ENCODE data around the gene COX4I2. TPM values are rescaled to one million over a fixed set of nuclear protein-coding genes. Genes with fewer than 3 reads are reported as not detected.
A peak's percentile ranks its signal among the peaks of the same experiment; 100 is the strongest.

Gene COX4I2
- total and polyA plus RNA-seq, 8 donors = 0.28 to 7.8 (median 0.79) TPM; not detected in 1

GRCh38 chr20:31653561-31653960 is 15.8 kb downstream of the COX4I2 start:
- WGBS, 2 donors = 44 to 49% methylated on average over 5 of the region's 5 CpGs
- no peak for ATAC-seq

GRCh38 chr20:31654534-31654933 is 16.8 kb downstream of the COX4I2 start:
- no peak for FAIRE-seq
- WGBS, 2 donors = 51 to 66% methylated on average over 5 of the region's 5 CpGs
- no peaks in the 10 kb centered on the region for H3K4me1 ChIP-seq

More at GRCh38 chr20:31653561-31653960, 15.8 kb downstream of the COX4I2 start:
- no peak overlapping the region for H3K4me3 ChIP-seq
- no peaks in the 10 kb centered on the region for H3K4me1 ChIP-seq
- no peak for DNase-seq
- FAIRE-seq = no peak
- no peaks in the 10 kb centered on the region for H3K27me3 ChIP-seq
- intact Hi-C loops (cut with DNase I) = loop anchor here in 1 of 3 donors (10.0 kb wide), 1 partner anchor 861 kb away; no protein-coding TSS in a partner anchor
- TF ChIP-seq CTCF (IDR thresholded peaks at IDR 0.05) = no peak
- no peaks in the 10 kb centered on the region for H3K9me3 ChIP-seq
- no peaks in the 10 kb centered on the region for H3K36me3 ChIP-seq
- no peak overlapping the region for H3K27ac ChIP-seq

GRCh38 chr20:31661625-31662371 is 24.1 kb downstream of the COX4I2 start:
- intact Hi-C loops (cut with DNase I) = loop anchor here in 1 of 3 donors (2.0 kb wide), 1 partner anchor 63 kb away; no protein-coding TSS in a partner anchor
- DNase-seq = peak; percentile 67 to 96 (median 86)
- H3K36me3 ChIP-seq = no peaks in the 10 kb centered on the region
- no peak for FAIRE-seq
- H3K4me1 ChIP-seq = peaks cover 18 to 26% (median 26%) of the 10 kb centered on the region in 3 donors
- WGBS, 2 donors = 7 to 9% methylated on average over 24 to 31 of the region's 31 CpGs
- no peaks in the 10 kb centered on the region for H3K27me3 ChIP-seq
- peak overlapping the region in 3 of 4 donors; percentile 24 to 63 (median 62) for H3K27ac ChIP-seq
- peak; percentile 76 to 90 (median 84) for ATAC-seq
- peak overlapping the region in 2 of 4 donors; percentile 22 to 32 for H3K4me3 ChIP-seq
- peak; percentile 76 to 85 (median 82) for TF ChIP-seq CTCF (IDR thresholded peaks at IDR 0.05)
- no peaks in the 10 kb centered on the region for H3K9me3 ChIP-seq

More at GRCh38 chr20:31654534-31654933, 16.8 kb downstream of the COX4I2 start:
- no peak for TF ChIP-seq CTCF (IDR thresholded peaks at IDR 0.05)
- Histone ChIP-seq H3K27ac (no peak overlapping the region), H3K27me3 (no peaks in the 10 kb centered on the region), H3K9me3 (no peaks in the 10 kb centered on the region), H3K36me3 (no peaks in the 10 kb centered on the region), H3K4me3 (no peak overlapping the region)
- ATAC-seq = no peak
- intact Hi-C loops (cut with DNase I) = loop anchor here in 1 of 3 donors (10.0 kb wide), 1 partner anchor 860 kb away; no protein-coding TSS in a partner anchor
- no peak for DNase-seq

GRCh38 chr20:31662372-31662854 is 24.7 kb downstream of the COX4I2 start:
- FAIRE-seq (no peak), ATAC-seq (no peak), DNase-seq (no peak)
- Histone ChIP-seq H3K4me3 (no peak overlapping the region), H3K36me3 (no peaks in the 10 kb centered on the region), H3K27me3 (no peaks in the 10 kb centered on the region), H3K9me3 (no peaks in the 10 kb centered on the region), H3K4me1 (peaks cover 18 to 29% (median 26%) of the 10 kb centered on the region in 3 donors), H3K27ac (peak overlapping the region in 3 of 4 donors; percentile 24 to 63 (median 62))
- intact Hi-C loops (cut with DNase I) = no loop called here
- no peak for TF ChIP-seq CTCF (IDR thresholded peaks at IDR 0.05)
- 75 to 81% methylated on average over 6 of the region's 6 CpGs for WGBS, 2 donors

GRCh38 chr20:31663524-31663837 is 25.8 kb downstream of the COX4I2 start:
- no peak for FAIRE-seq
- no peak for ATAC-seq
- Histone ChIP-seq H3K36me3 (no peaks in the 10 kb centered on the region), H3K9me3 (no peaks in the 10 kb centered on the region), H3K4me3 (no peak overlapping the region), H3K4me1 (peaks cover 18 to 29% (median 26%) of the 10 kb centered on the region in 3 donors), H3K27ac (peak overlapping the region in 3 of 4 donors; percentile 39 to 77 (median 45)), H3K27me3 (no peaks in the 10 kb centered on the region)
- TF ChIP-seq CTCF (IDR thresholded peaks at IDR 0.05) = no peak
- intact Hi-C loops (cut with DNase I) = no loop called here
- 82 to 88% methylated on average over 2 of the region's 2 CpGs for WGBS, 2 donors
- DNase-seq = no peak
